GM19463 (cell line): Measurements from ENCODE around the gene ATAD1.
A peak's percentile ranks its signal among the peaks of the same experiment; 100 is the strongest.
"Not testable (repeated sequence)": the region's sequence is repeated elsewhere in the genome, so short reads cannot be mapped to it uniquely, and the experiment has no call there.

Experiments
- ATAC-seq: cut with Tn5 transposase; IDR thresholded peaks from one replicate; pipeline ENCODE4 v1.9.1; 2021; ENCODE audit warnings: mild to moderate bottlenecking, moderate library complexity; ENCODE audit not compliant: unreplicated experiment

Gene ATAD1, protein sequence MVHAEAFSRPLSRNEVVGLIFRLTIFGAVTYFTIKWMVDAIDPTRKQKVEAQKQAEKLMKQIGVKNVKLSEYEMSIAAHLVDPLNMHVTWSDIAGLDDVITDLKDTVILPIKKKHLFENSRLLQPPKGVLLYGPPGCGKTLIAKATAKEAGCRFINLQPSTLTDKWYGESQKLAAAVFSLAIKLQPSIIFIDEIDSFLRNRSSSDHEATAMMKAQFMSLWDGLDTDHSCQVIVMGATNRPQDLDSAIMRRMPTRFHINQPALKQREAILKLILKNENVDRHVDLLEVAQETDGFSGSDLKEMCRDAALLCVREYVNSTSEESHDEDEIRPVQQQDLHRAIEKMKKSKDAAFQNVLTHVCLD

DNA sequence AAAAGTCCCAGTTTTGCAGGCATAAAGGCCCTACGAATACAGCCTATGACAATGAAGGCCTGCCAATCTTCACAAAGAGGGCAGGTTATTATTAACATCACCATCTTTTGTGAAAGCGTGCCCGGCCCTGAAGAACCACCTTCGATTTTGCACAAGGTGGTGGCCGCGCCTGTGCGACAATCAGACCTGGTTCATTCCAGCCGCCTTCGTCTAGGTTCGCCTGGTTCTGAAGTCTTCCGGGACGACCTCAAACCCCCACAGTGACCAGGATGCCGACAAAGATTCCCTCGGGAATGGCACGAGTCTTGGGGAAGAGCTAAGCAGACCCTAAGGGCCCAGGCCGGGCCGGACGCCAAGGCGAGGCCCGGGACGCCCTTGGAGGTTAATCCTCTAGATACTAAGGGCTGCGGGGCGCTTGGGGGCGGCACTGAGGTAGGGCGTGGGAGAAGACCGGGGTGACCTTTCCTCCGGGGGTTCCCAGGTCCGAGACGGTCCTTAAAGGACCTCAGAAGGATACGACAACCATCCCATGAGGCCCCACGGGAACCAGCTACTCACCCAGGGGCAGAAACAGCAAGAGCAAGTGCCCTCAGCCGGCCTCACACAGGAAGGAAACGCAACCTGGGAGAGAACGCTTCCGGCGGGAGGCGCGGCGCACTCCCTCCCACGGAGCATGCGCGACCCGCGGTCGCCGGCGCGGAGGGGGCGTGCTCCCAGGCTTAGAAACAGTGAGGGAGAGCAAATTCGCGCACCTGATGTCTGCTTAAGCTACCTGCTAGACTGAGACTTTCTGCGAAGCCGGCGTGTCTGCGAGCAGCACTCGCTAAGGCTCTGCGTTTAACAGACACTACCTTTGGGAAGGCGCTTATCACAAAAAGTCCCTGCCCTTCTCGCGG is at the start of gene ATAD1:
Gene ATAD1 (minus strand): TSS at position 618 of the 896 bp plus-strand sequence. CDS start 3,627 bp downstream, outside the sequence.
- peak; percentile 78 for ATAC-seq

DNA sequence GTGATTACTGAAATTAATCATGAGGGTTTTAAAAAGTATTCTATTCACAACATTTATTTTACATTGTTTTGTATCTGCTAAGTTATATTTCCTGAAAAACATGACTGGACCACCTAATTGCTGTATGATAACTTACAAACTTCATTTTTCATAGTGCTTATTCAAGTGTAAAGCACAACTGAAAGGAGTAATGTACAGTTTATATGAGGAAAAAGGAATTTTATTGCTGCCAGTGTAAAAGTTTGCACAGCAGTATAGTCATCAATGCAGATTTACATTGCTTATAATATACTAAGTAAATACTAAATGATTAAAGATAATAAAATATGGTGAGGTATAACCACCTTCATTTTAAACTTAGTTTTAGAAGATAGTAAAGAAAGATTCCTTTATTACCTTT is 49.4 kb upstream of the ATAD1 start:
- no peak for ATAC-seq

GRCh38 chr10:87866412-87866974 is 48.5 kb upstream of the ATAD1 start:
- no peak for ATAC-seq

GRCh38 chr10:87865241-87865881 is 47.3 kb upstream of the ATAD1 start:
- no peak for ATAC-seq

- ATAC-seq: no peak
These were observed 46.6 kb upstream of the ATAD1 start for GRCh38 chr10:87864496-87865059.

DNA sequence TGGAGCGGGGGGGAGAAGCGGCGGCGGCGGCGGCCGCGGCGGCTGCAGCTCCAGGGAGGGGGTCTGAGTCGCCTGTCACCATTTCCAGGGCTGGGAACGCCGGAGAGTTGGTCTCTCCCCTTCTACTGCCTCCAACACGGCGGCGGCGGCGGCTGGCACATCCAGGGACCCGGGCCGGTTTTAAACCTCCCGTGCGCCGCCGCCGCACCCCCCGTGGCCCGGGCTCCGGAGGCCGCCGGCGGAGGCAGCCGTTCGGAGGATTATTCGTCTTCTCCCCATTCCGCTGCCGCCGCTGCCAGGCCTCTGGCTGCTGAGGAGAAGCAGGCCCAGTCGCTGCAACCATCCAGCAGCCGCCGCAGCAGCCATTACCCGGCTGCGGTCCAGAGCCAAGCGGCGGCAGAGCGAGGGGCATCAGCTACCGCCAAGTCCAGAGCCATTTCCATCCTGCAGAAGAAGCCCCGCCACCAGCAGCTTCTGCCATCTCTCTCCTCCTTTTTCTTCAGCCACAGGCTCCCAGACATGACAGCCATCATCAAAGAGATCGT is 46.0 kb upstream of the ATAD1 start:
- ATAC-seq: not testable (repeated sequence)

- peak; percentile 43 for ATAC-seq
These were observed 45.3 kb upstream of the ATAD1 start, which contains the start of the genes KLLN and PTEN for GRCh38 chr10:87863053-87863943. Gene KLLN (minus strand): TSS chr10:87863533. CDS start chr10:87862487, 1,046 bp downstream. Gene PTEN (plus strand): TSS chr10:87863625. CDS start chr10:87864470, 845 bp downstream.

DNA sequence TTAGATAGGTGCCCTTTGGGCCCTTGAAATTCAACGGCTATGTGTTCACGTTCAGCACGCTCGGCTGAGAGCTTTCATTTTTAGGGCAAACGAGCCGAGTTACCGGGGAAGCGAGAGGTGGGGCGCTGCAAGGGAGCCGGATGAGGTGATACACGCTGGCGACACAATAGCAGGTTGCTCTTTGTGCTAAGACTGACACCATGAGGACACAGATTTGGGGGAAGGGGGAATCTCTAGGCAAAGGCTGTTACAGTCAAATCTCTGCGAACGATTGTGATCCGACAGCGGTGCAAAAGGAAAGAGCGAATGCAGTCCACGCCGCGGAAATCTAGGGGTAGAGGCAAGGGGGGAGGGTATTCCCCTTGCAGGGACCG is 44.6 kb upstream of the ATAD1 start:
- peak; percentile 0 for ATAC-seq

- ATAC-seq: peak; percentile 42
These were observed 44.1 kb upstream of the ATAD1 start for GRCh38 chr10:87861953-87862678.

GRCh38 chr10:87861566-87861952 is 43.5 kb upstream of the ATAD1 start:
- no peak for ATAC-seq

DNA sequence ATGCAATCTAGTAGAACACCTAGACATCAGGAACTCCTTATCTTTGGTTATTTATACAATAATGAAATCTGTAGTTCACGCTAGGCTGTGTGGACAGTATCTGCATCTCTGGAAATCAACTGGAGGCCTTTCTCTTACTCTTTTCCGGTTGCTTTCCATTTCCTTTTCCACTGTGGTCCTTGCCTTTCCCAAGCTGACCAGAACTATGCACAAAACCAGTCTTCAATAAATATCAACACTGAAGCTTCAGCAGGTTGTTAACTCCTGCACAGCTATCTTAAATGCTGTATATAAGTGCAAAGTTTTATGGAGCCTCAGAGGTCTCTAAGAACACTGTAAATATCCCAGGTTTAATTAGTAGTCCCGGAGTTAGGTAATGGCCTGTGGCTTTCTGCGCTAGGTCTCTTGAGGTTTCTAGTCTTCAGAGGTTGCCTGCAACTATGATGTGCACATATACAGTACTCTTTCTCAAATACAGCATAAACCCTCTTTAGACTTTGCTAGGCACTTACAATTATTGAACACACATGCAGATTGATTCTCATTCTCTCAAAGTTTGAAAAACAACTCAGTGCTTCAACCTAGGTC is 42.9 kb upstream of the ATAD1 start:
- no peak for ATAC-seq

- no peak for ATAC-seq
These were observed 42.2 kb upstream of the ATAD1 start for GRCh38 chr10:87860156-87860795.

DNA sequence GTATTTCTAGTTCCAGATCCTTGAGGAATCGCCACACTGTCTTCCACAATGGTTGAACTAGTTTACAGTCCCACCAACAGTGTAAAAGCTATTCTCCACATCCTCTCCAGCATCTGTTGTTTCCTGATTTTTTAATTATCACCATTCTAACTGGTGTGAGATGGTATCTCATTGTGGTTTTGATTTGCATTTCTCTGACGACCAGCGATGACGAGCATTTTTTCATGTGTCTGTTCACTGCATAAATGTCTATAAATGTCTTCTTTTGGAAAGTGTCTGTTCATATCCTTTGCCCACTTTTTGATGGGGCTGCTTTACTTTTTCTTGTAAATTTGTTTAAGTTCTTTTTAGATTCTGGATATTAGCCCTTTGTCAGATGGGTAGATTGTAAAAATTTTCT is 37.6 kb upstream of the ATAD1 start:
- not testable (repeated sequence) for ATAC-seq

DNA sequence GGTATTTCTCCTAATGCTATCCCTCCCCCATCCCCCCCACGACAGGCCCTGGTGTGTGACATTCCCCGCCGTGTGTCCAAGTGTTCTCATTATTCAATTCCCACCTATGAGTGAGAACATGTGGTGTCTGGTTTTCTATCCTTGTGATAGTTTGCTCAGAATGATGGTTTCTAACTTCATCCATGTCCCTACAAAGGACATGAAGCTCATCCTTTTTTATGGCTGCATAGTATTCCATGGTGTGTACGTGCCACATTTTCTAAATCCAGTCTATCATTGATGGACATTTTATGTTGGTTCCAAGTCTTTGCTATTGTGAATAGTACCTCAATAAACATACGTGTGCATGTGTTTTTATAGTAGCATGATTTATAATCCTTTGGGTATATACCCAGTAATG is 37.2 kb upstream of the ATAD1 start:
- ATAC-seq: not testable (repeated sequence)

GRCh38 chr10:87852089-87852488 is 34.1 kb upstream of the ATAD1 start:
- ATAC-seq: no peak

GRCh38 chr10:87850742-87851205 is 32.7 kb upstream of the ATAD1 start:
- ATAC-seq: no peak

- no peak for ATAC-seq
These were observed 31.0 kb upstream of the ATAD1 start for GRCh38 chr10:87849001-87849400.

DNA sequence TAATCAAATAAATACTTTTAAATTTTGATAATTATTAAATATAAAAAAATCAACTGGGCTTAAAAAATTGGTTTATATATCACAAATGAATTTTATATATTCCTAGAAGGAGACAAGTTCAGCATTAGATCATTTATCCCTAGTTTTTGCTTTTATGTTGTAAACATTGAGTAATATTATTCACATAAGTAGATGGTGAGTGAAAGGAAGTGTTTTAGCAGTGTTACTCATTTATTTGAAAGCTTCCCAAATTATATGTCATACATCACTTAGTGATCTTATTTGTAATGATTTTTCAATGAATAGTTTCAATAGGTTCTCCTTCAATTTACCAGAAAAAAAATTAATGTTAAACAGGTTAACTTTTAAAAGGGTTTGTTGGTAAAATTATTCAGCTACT is 29.5 kb upstream of the ATAD1 start:
- no peak for ATAC-seq
